Testis (tissue), 2 donors: ENCODE data around the gene MOB1A.

Experiments
- CTCF ChIP-seq, 3 experiments: fragments of 450-650 bp in 2 of 3; fragments of 200-600 bp in 1 of 3; sonication (generic) in 1 of 3; IDR thresholded peaks; one replicate each; pipeline ENCODE4 v1.5.1; 2016 to 2019; ENCODE audit warnings: antibody characterized with exemption in 3 of 3, mild to moderate bottlenecking in 2 of 3, moderate library complexity in 1 of 3
- POLR2A ChIP-seq: fragments of 450-650 bp; IDR thresholded peaks from one replicate; pipeline ENCODE4 v1.6.1; 2017; ENCODE audit warnings: antibody characterized with exemption, mild to moderate bottlenecking, moderate library complexity

- TF ChIP-seq CTCF (IDR thresholded peaks at IDR 0.05) (no peak), POLR2A (no peak)
Observed at GRCh38 chr2:74128206-74128605, 50.5 kb downstream of the MOB1A start.
